WTC11 (cell line): ENCODE data around the gene GLI2. TPM values are rescaled to one million over a fixed set of nuclear protein-coding genes. Genes with fewer than 3 reads are reported as not detected.

ENCODE experiments used
- ATAC-seq: fragments of 200-7000 bp; cut with Tn5 transposase; 2 replicates; pipeline ENCODE4 v1.10.0; 2021; ENCODE audit warnings: mild to moderate bottlenecking, moderate library complexity
- CTCF ChIA-PET: fragments of 300-600 bp; sonication (Branson Sonifier 250); formaldehyde crosslinking; loops from one replicate; lab custom pipeline; 2021; ENCODE audit warnings: antibody characterized with exemption; lab: Charles Lee
- POLR2A ChIA-PET: fragments of 350-600 bp; sonication (Branson Sonifier 250); formaldehyde crosslinking; loops from one replicate; lab custom pipeline; 2021; ENCODE audit warnings: antibody characterized with exemption; lab: Charles Lee
- DNase-seq: peaks from one replicate; pipeline ENCODE4 v3.0.0; 2021; ENCODE audit warnings: low spot score
- H3K27ac Mint-ChIP-seq: 2 replicates; pipeline ENCODE4 v1.8.0; 2021; ENCODE audit warnings: mixed read lengths
- H3K27me3 Mint-ChIP-seq: 2 replicates; pipeline ENCODE4 v1.8.0; 2021; ENCODE audit warnings: low read depth, mild to moderate bottlenecking, moderate library complexity, mixed read lengths
- H3K36me3 Mint-ChIP-seq: 2 replicates; pipeline ENCODE4 v1.8.0; 2021; ENCODE audit warnings: mixed read lengths
- H3K4me1 Mint-ChIP-seq: 2 replicates; pipeline ENCODE4 v1.8.0; 2022; ENCODE audit warnings: mixed read lengths
- H3K4me3 Mint-ChIP-seq: 2 replicates; pipeline ENCODE4 v1.8.0; 2021; ENCODE audit warnings: mild to moderate bottlenecking, moderate library complexity, mixed read lengths
- H3K9me3 Mint-ChIP-seq: 2 replicates; pipeline ENCODE4 v1.8.0; 2021; ENCODE audit warnings: mixed read lengths
- GABPB1 ChIP-seq: sonication (generic); formaldehyde crosslinking; IDR thresholded peaks from 2 replicates; pipeline ENCODE4 v1.8.1; 2023; ENCODE audit warnings: mild to moderate bottlenecking, missing genetic modification reagents
- MXD4 ChIP-seq: fragments of 250-450 bp; sonication (Bioruptor Pico); IDR thresholded peaks from 2 replicates; pipeline ENCODE4 v1.8.0; 2021; ENCODE audit warnings: mild to moderate bottlenecking, moderate library complexity, borderline replicate concordance
- NR2C2 ChIP-seq: sonication (generic); formaldehyde crosslinking; IDR thresholded peaks from 2 replicates; pipeline ENCODE4 v1.8.0; 2022; ENCODE audit warnings: mild to moderate bottlenecking, missing genetic modification reagents
- RORB ChIP-seq: fragments of 250-450 bp; sonication (Bioruptor Pico); IDR thresholded peaks from 2 replicates; pipeline ENCODE4 v1.9.0; 2021; ENCODE audit warnings: mild to moderate bottlenecking
- SP1 ChIP-seq: sonication (generic); formaldehyde crosslinking; conservative IDR thresholded peaks from 2 replicates; pipeline ENCODE4 v1.8.1; 2022; ENCODE audit warnings: missing genetic modification reagents
- TCF7 ChIP-seq: sonication (generic); formaldehyde crosslinking; IDR thresholded peaks from 2 replicates; pipeline ENCODE4 v1.8.0; 2022; ENCODE audit warnings: mild to moderate bottlenecking, low read depth, missing genetic modification reagents, moderate library complexity
- TEAD4 ChIP-seq: sonication (generic); formaldehyde crosslinking; IDR thresholded peaks from 2 replicates; pipeline ENCODE4 v1.8.0; 2022; ENCODE audit warnings: mild to moderate bottlenecking, missing genetic modification reagents
- ZNF219 ChIP-seq: sonication (generic); formaldehyde crosslinking; IDR thresholded peaks from 2 replicates; pipeline ENCODE4 v1.8.0; 2023; ENCODE audit warnings: missing genetic modification reagents, mild to moderate bottlenecking, borderline replicate concordance
- ZNF416 ChIP-seq: fragments of 250-450 bp; sonication (Bioruptor Pico); IDR thresholded peaks from 2 replicates; pipeline ENCODE4 v1.9.0; 2021; ENCODE audit warnings: mild to moderate bottlenecking, inconsistent platforms
- total RNA-seq: library from RNA; stranded (reverse); gene quantifications from 3 replicates; pipeline ENCODE4 v1.2.3, GENCODE V29; 2021
- TF ChIP-seq, protein P1 (sequence below): fragments of 250-450 bp; sonication (Bioruptor Pico); IDR thresholded peaks from 2 replicates; pipeline ENCODE4 v1.8.0; 2021; ENCODE audit warnings: mild to moderate bottlenecking
- TF ChIP-seq, protein P2 (sequence below): sonication (generic); formaldehyde crosslinking; IDR thresholded peaks from 2 replicates; pipeline ENCODE4 v1.8.0; 2022; ENCODE audit warnings: missing genetic modification reagents
- TF ChIP-seq, protein P3 (sequence below): fragments of 250-450 bp; sonication (Bioruptor Pico); IDR thresholded peaks from 2 replicates; pipeline ENCODE4 v1.9.0; 2021; ENCODE audit warnings: mild to moderate bottlenecking
- TF ChIP-seq, protein P4 (sequence below): sonication (generic); formaldehyde crosslinking; IDR thresholded peaks from 2 replicates; pipeline ENCODE4 v1.8.1; 2023; ENCODE audit warnings: mild to moderate bottlenecking, missing genetic modification reagents, borderline replicate concordance

Gene GLI2
- total RNA-seq, 1 experiment from 2014 or later, result 60.9 TPM

DNA sequence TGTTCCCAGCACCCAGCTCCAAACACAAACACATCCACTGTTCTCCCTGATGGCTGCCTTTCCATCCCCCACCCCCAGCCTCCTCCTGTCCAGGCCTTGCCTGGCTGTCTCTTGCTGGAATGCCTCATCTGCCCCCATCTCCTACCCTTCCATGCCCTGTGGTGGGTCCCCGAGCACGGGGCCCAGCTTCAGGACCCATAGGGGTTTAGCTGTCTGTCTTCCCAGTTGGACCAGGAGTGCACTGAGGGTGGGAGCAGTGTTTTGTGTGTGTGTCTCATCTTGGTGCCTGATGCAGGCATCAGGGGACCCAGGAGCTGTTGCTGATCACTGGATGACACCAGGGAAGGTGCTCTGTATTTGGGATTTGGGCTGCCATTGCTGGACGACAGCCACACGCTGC lies 34.5 kb downstream of the GLI2 start:
- ChIA-PET POLR2A (no interaction called here), CTCF (interaction anchor here (0.6 to 2.1 kb wide), 7 partner anchors 9 to 300 kb away, joined by 3 to 6 read pairs (median 3); partner anchors contain the start of gene GLI2)
- Mint-ChIP-seq H3K4me3 (no peak overlapping the region), H3K27ac (peak overlapping the region; percentile 37; the same call in 1 of the 2 replicates), H3K9me3 (no peaks in the 10 kb centered on the region), H3K27me3 (no peaks in the 10 kb centered on the region), H3K36me3 (no peaks in the 10 kb centered on the region), H3K4me1 (peaks cover 87% of the 10 kb centered on the region)
- ATAC-seq (no peak), DNase-seq (no peak)
- TF ChIP-seq RORB (CRISPR knock-in tag), result no peak
- TF ChIP-seq, protein P1, sequence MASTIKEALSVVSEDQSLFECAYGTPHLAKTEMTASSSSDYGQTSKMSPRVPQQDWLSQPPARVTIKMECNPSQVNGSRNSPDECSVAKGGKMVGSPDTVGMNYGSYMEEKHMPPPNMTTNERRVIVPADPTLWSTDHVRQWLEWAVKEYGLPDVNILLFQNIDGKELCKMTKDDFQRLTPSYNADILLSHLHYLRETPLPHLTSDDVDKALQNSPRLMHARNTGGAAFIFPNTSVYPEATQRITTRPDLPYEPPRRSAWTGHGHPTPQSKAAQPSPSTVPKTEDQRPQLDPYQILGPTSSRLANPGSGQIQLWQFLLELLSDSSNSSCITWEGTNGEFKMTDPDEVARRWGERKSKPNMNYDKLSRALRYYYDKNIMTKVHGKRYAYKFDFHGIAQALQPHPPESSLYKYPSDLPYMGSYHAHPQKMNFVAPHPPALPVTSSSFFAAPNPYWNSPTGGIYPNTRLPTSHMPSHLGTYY (CRISPR knock-in tag), result no peak
- no peak for TF ChIP-seq GABPB1

DNA sequence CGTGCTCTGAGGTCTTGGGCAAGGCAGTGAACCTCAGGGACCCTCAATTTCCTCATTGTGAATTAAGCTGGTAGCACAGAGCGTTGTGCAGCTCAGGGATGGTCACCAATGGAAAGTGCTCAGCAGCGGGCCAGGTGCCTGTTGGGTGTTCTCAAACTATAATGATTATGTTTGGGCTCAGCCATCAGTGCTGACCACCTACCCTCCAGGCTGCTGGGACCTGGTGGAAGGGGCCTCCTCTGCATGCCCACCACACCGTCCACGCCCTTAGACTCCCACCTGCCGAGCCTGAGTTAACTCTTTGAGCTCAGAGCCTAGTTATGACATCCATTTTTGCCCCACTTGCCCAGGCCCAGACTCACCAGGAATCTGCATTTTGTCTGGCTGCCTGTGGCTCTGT lies 35.0 kb downstream of the GLI2 start:
- POLR2A ChIA-PET, result no interaction called here
- DNase-seq, result no peak
- Mint-ChIP-seq H3K9me3 (no peaks in the 10 kb centered on the region), H3K36me3 (no peaks in the 10 kb centered on the region), H3K4me1 (peaks cover 87% of the 10 kb centered on the region), H3K4me3 (no peak overlapping the region)
- no peak for ATAC-seq
- TF ChIP-seq, protein P2, sequence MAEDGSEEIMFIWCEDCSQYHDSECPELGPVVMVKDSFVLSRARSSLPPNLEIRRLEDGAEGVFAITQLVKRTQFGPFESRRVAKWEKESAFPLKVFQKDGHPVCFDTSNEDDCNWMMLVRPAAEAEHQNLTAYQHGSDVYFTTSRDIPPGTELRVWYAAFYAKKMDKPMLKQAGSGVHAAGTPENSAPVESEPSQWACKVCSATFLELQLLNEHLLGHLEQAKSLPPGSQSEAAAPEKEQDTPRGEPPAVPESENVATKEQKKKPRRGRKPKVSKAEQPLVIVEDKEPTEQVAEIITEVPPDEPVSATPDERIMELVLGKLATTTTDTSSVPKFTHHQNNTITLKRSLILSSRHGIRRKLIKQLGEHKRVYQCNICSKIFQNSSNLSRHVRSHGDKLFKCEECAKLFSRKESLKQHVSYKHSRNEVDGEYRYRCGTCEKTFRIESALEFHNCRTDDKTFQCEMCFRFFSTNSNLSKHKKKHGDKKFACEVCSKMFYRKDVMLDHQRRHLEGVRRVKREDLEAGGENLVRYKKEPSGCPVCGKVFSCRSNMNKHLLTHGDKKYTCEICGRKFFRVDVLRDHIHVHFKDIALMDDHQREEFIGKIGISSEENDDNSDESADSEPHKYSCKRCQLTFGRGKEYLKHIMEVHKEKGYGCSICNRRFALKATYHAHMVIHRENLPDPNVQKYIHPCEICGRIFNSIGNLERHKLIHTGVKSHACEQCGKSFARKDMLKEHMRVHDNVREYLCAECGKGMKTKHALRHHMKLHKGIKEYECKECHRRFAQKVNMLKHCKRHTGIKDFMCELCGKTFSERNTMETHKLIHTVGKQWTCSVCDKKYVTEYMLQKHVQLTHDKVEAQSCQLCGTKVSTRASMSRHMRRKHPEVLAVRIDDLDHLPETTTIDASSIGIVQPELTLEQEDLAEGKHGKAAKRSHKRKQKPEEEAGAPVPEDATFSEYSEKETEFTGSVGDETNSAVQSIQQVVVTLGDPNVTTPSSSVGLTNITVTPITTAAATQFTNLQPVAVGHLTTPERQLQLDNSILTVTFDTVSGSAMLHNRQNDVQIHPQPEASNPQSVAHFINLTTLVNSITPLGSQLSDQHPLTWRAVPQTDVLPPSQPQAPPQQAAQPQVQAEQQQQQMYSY (CRISPR knock-in tag), result no peak
- TF ChIP-seq TEAD4 (CRISPR knock-in tag) (no peak), MXD4 (CRISPR knock-in tag) (no peak), TCF7 (no peak), NR2C2 (no peak), ZNF219 (CRISPR knock-in tag) (no peak), ZNF416 (CRISPR knock-in tag) (no peak), SP1 (CRISPR knock-in tag) (no peak)
- TF ChIP-seq, protein P3, sequence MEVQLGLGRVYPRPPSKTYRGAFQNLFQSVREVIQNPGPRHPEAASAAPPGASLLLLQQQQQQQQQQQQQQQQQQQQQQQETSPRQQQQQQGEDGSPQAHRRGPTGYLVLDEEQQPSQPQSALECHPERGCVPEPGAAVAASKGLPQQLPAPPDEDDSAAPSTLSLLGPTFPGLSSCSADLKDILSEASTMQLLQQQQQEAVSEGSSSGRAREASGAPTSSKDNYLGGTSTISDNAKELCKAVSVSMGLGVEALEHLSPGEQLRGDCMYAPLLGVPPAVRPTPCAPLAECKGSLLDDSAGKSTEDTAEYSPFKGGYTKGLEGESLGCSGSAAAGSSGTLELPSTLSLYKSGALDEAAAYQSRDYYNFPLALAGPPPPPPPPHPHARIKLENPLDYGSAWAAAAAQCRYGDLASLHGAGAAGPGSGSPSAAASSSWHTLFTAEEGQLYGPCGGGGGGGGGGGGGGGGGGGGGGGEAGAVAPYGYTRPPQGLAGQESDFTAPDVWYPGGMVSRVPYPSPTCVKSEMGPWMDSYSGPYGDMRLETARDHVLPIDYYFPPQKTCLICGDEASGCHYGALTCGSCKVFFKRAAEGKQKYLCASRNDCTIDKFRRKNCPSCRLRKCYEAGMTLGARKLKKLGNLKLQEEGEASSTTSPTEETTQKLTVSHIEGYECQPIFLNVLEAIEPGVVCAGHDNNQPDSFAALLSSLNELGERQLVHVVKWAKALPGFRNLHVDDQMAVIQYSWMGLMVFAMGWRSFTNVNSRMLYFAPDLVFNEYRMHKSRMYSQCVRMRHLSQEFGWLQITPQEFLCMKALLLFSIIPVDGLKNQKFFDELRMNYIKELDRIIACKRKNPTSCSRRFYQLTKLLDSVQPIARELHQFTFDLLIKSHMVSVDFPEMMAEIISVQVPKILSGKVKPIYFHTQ (CRISPR knock-in tag), result no peak
- TF ChIP-seq, protein P4, sequence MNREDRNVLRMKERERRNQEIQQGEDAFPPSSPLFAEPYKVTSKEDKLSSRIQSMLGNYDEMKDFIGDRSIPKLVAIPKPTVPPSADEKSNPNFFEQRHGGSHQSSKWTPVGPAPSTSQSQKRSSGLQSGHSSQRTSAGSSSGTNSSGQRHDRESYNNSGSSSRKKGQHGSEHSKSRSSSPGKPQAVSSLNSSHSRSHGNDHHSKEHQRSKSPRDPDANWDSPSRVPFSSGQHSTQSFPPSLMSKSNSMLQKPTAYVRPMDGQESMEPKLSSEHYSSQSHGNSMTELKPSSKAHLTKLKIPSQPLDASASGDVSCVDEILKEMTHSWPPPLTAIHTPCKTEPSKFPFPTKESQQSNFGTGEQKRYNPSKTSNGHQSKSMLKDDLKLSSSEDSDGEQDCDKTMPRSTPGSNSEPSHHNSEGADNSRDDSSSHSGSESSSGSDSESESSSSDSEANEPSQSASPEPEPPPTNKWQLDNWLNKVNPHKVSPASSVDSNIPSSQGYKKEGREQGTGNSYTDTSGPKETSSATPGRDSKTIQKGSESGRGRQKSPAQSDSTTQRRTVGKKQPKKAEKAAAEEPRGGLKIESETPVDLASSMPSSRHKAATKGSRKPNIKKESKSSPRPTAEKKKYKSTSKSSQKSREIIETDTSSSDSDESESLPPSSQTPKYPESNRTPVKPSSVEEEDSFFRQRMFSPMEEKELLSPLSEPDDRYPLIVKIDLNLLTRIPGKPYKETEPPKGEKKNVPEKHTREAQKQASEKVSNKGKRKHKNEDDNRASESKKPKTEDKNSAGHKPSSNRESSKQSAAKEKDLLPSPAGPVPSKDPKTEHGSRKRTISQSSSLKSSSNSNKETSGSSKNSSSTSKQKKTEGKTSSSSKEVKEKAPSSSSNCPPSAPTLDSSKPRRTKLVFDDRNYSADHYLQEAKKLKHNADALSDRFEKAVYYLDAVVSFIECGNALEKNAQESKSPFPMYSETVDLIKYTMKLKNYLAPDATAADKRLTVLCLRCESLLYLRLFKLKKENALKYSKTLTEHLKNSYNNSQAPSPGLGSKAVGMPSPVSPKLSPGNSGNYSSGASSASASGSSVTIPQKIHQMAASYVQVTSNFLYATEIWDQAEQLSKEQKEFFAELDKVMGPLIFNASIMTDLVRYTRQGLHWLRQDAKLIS (CRISPR knock-in tag), result no peak
- TF ChIP-seq, protein P1 (CRISPR knock-in tag), result no peak
- TF ChIP-seq, all 79 proteins: peak for 0
- H3K27ac Mint-ChIP-seq, result no peak overlapping the region
- CTCF ChIA-PET, result interaction anchor here (0.8 to 2.1 kb wide), 8 partner anchors 9 to 300 kb away, joined by 3 to 6 read pairs (median 4); partner anchors contain the start of gene GLI2
- H3K27me3 Mint-ChIP-seq, result no peaks in the 10 kb centered on the region
